PC-3 (cell line): Measurements from ENCODE around the gene TMED7.

Source experiments
- CTCF ChIP-seq: fragments of 300-600 bp; sonication (generic); conservative IDR thresholded peaks from 2 replicates; pipeline ENCODE4 v1.5.1; 2017; ENCODE audit warnings: antibody characterized with exemption, low read depth, mild to moderate bottlenecking, low read length
- EZH2 ChIP-seq: fragments of 300-600 bp; sonication (generic); IDR thresholded peaks from one replicate; pipeline ENCODE4 v1.6.1; 2017; ENCODE audit warnings: antibody characterized with exemption, mild to moderate bottlenecking, low read length; ENCODE audit not compliant: unreplicated experiment
- EZH2phosphoT487 ChIP-seq: fragments of 300-600 bp; sonication (generic); IDR thresholded peaks from 2 replicates; pipeline ENCODE4 v1.6.1; 2018; ENCODE audit warnings: mild to moderate bottlenecking, antibody characterized with exemption, low read length, borderline replicate concordance

- TF ChIP-seq CTCF (no peak), EZH2 (no peak), EZH2phosphoT487 (no peak)
These were observed 46.1 kb downstream of the TMED7 start for GRCh38 chr5:115579747-115580173.
